KBM-7 (cell line): ENCODE measurements around the gene KIAA0930.

Experiments used
- DNase-seq: peaks from one replicate; pipeline ENCODE4 v3.0.0-alpha.2; 2015
- in situ Hi-C: fragments of 300-500 bp; cut with MboI; formaldehyde crosslinking; loops from 2 replicates; pipeline ENCODE4 v1.14.3; 2020; ENCODE audit warnings: low sequenced_read_pairs, low pct_unique_long_range_greater_than_20kb, mixed read lengths

Gene KIAA0930

DNA sequence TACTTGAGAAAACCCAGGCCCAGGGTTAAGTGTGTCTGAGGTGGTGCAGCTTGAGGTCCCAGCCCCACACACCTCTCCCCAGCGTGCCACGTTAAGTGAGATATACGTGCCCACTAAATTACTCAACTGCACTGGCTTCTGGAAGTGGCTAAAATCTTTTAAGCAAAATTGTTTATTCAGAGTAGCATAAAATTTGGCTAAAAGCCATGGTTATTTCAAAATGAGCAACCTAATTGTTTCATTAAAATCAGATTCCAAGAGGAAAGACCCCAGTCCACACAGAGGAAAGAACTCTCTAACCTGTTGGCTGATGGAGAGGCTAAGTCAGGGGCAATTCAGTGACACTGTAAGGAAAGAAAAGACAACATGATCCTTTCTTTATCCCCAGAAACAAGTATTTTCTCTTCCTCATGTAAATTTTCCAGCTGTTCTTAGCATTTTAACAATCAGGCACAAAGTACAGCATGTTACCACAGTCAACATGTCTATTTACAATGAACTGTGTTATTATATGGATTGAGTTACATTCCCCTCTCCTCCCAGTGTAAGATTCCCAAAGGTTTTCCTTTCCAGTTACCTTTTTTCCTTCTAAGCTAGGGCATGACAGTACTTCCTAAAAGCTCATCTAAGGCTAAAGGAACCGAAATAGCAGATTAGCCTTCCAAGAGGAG, 50.4 kb downstream of the KIAA0930 start:
- in situ Hi-C loops, result no loop called here
- DNase-seq, result no peak

DNA sequence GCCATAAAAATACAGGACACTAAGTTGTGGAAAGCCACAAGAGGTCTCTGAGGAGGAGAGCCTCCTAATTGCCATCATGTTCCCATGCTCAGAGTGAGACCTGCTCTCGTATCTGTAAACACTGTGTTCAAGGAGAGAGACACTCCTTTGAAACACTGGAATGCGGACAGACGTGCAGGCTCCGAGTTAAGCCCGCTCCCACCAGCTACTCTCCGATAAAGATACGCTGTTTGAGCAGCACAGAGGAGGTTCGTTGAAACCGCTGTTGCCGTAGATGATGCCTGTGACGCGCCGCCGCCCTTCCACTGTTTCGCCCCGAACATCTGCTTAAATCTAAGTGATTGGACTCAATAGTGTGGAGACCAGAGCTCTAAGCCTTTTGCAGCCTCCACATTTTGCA, 51.9 kb downstream of the KIAA0930 start:
- in situ Hi-C loops, result no loop called here

DNA sequence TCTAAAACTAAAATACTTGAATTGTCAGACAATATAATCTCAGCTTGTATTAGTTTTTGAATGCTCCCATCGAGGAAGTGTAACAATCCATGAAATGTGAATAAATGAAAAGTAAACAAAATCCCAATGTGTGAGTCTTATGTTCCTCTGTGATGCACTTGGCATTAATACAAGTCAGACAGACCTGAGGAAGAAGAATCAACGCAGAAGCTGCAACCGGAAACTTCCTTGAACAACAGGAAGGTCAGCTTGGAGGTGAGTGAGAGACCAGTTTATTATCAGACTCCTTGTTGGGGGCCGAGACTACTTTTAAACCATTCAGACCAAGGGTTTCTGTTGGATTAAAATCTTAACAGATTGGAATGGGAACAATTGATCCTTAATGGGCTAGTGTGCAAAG, 52.8 kb downstream of the KIAA0930 start:
- in situ Hi-C loops, result no loop called here
- DNase-seq, result no peak

More for the DNA sequence above, 51.9 kb downstream of the KIAA0930 start:
- no peak for DNase-seq

- in situ Hi-C loops, result no loop called here
- no peak for DNase-seq
These were observed 54.8 kb downstream of the KIAA0930 start for GRCh38 chr22:45185718-45186514.

- in situ Hi-C loops, result no loop called here
- no peak for DNase-seq
These were observed 56.7 kb downstream of the KIAA0930 start for GRCh38 chr22:45183974-45184373.

DNA sequence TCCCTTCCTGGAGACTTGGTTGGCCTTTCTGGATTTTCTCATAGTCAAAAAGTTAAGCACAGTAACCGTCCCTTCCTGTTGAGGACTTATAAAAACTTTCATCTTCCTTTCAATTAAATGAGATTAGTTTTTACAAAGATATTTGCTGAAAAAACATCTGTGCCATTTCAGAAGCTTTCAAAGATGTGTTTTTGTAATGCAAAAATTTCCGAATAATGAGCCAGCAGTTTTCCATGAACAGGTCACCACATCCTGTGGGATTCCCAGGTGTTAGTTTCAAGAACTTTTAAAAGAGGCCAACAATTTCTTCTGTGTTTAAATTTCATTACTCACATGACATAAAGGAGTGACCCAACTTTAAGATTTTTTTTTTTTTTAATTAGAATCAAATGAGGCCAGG, 58.9 kb downstream of the KIAA0930 start:
- DNase-seq, result no peak
- in situ Hi-C loops, result no loop called here

DNA sequence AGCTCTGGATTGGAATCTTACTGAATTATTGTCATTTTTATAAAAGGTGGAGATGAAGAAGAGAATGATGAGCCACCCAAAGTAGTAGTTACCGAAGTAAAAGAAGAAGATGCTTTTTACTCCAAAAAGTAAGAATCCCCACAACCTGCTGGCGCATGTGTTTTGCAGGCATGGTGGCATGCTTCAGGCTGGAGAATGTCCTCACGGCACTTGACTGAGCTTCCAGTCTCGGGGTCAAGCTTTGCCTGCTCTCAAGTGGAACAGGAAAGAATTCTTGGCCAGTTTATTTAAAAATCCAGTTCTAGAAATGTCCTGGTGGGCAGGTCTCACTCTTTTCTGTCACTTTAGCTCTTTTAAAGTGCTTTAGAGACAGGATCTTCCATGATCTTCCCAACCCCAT, 59.5 kb downstream of the KIAA0930 start:
- no peak for DNase-seq
- in situ Hi-C loops, result no loop called here

DNA sequence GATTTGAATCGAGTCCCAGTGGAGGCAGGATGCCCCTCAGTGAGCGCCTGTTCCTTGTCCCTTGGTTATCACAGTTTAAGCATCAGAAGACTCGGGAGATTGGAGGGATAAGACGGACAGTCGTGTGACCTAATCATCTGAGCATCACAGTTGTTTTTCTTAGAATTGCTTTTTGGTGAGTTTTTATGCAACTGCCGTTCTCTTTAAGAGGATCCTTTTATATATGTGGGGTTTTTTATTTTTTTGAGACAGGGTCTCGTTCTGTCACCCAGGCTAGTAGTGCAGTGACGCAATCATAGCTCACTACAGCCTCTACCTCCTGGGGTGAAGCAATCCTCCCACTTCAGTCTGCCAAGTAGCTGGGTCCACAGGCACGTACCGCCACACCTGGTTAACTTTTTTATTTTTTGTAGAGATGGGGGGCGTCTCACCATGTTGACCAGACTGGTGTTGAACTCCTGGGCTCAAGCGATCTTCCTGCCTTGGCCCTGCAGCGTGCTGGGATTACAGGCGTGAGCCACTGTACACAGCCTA, 60.5 kb downstream of the KIAA0930 start:
- in situ Hi-C loops, result no loop called here
- no peak for DNase-seq

- in situ Hi-C loops, result no loop called here
- DNase-seq, result no peak
These were observed 61.2 kb downstream of the KIAA0930 start for GRCh38 chr22:45179276-45180049.

GRCh38 chr22:45172881-45173585, 67.7 kb downstream of the KIAA0930 start:
- in situ Hi-C loops, result no loop called here
- no peak for DNase-seq

GRCh38 chr22:45171830-45172229, 68.9 kb downstream of the KIAA0930 start:
- in situ Hi-C loops, result no loop called here
- no peak for DNase-seq

DNA sequence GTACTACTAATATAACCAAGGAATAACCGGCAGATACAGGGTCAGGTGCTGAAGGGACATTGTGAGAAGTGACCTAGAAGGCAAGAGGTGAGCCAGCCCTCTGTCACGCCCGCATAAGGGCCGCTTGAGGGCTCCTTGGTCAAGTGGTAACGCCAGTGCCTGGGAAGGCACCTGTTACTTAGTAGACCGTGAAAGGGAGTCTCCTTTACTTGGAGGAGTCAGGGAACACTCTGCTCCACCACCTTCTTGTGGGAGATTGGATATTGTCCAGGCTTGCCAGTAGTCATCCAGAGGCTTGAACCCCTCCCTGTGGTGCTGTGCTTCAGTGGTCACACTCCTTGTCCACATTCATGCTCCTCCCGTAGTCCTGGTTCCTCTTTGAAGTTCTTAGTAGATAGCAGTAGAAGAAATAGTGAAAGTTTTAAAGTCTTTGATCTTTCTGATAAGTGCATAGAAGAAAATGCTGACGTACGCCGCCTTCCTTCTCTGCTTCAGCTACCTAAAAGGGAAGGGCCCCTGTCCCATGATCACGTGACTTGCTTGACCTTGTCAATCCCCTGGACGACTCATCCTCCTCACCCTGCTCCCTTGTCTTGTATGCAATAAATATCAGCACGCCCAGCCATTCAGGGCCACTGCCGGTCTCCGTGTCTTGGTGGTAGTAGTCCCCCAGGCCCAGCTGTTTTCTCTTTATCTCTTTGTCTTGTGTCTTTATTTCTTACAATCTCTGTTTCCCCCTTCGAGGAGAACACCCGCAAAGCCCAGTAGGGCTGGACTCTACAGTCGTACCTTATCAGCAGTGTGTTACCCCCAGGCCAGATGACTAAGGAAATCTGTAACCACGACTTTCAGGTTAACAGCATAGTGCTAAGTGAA, 70.9 kb downstream of the KIAA0930 start:
- no peak for DNase-seq
- in situ Hi-C loops, result no loop called here

- DNase-seq, result peak; percentile 63
- in situ Hi-C loops, result no loop called here
These were observed 73.8 kb downstream of the KIAA0930 start for GRCh38 chr22:45166932-45167331.

- in situ Hi-C loops, result no loop called here
- no peak for DNase-seq
These were observed 76.2 kb downstream of the KIAA0930 start for GRCh38 chr22:45164270-45165088.

GRCh38 chr22:45163451-45164269, 77.0 kb downstream of the KIAA0930 start, which contains the start of gene NUP50:
NUP50 (plus strand) TSS chr22:45163925; CDS start chr22:45168178, 4,253 bp downstream.
- peak; percentile 95 for DNase-seq
- in situ Hi-C loops, result no loop called here

- no peak for DNase-seq
- in situ Hi-C loops, result no loop called here
These were observed 77.6 kb downstream of the KIAA0930 start for GRCh38 chr22:45163099-45163450.

- no peak for DNase-seq
- in situ Hi-C loops, result no loop called here
These were observed 78.2 kb downstream of the KIAA0930 start for GRCh38 chr22:45162531-45162930.
